BLaER1 (cell line): ENCODE measurements around the gene STYXL1.
"Not testable (repeated sequence)": the region's sequence is repeated elsewhere in the genome, so short reads cannot be mapped to it uniquely, and the experiment has no call there.

Source experiments
- H3K27ac ChIP-seq: shearing (Covaris generic); formaldehyde crosslinking; 2 replicates; pipeline ENCODE4 v1.8.1; 2022
- H3K27me3 ChIP-seq: shearing (Covaris generic); formaldehyde crosslinking; 2 replicates; pipeline ENCODE4 v1.8.1; 2022
- H3K36me3 ChIP-seq: shearing (Covaris generic); formaldehyde crosslinking; 2 replicates; pipeline ENCODE4 v1.8.1; 2022
- H3K4me1 ChIP-seq: shearing (Covaris generic); formaldehyde crosslinking; 2 replicates; pipeline ENCODE4 v1.8.1; 2022
- H3K4me2 ChIP-seq: shearing (Covaris generic); formaldehyde crosslinking; 2 replicates; pipeline ENCODE4 v1.8.1; 2022
- H3K4me3 ChIP-seq: shearing (Covaris generic); formaldehyde crosslinking; 2 replicates; pipeline ENCODE4 v1.8.1; 2022
- H3K9ac ChIP-seq: shearing (Covaris generic); formaldehyde crosslinking; 2 replicates; pipeline ENCODE4 v1.8.1; 2022
- H3K9me3 ChIP-seq: shearing (Covaris generic); formaldehyde crosslinking; 2 replicates; pipeline ENCODE4 v1.8.1; 2022
- H4K20me1 ChIP-seq: shearing (Covaris generic); formaldehyde crosslinking; 2 replicates; pipeline ENCODE4 v1.8.1; 2022
- Cebpa-rat ChIP-seq: shearing (Covaris generic); IDR thresholded peaks from 2 replicates; pipeline ENCODE4 v1.8.1; 2022

The STYXL1 gene

DNA sequence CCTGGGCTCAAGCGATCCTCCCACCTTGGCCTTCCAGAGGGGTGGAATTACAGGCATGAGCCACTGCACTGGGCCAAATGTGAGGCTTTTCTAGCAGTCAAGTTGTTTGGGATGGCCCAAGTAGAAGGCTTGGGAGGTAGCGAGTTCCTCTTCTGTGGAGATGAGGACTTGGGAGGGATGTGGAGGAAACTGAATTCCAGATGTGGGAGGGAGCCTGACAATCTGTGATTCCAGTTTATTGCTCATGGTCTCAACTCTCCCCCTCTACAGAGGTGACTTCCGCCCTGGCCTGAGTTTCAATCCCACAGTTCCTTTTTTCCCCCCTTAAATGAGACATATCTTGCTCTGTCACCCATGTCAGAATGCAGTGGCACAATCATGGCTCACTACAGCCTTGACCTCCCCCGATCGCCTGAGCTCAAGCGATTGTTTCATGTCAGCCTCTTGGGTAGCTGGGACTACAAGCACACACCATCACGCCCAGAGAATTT is 3.4 kb downstream of the STYXL1 start:
- no peaks in the 10 kb centered on the region for H3K27me3 ChIP-seq
- no peak overlapping the region for H3K27ac ChIP-seq
- peaks cover 56% of the 10 kb centered on the region for H4K20me1 ChIP-seq
- TF ChIP-seq Cebpa-rat, result no peak
- no peak overlapping the region for H3K4me2 ChIP-seq
- H3K4me3 ChIP-seq, result no peak overlapping the region
- peaks cover 28% of the 10 kb centered on the region for H3K4me1 ChIP-seq
- no peaks in the 10 kb centered on the region for H3K9me3 ChIP-seq
- peaks cover 41% of the 10 kb centered on the region for H3K36me3 ChIP-seq
- no peak overlapping the region for H3K9ac ChIP-seq

- Histone ChIP-seq H4K20me1 (peaks cover 44% of the 10 kb centered on the region), H3K36me3 (peaks cover 34% of the 10 kb centered on the region), H3K27ac (no peak overlapping the region), H3K9ac (no peak overlapping the region), H3K9me3 (no peaks in the 10 kb centered on the region), H3K4me3 (no peak overlapping the region), H3K4me2 (no peak overlapping the region), H3K4me1 (0 out of 2 replicates have a peak, but pooled peaks cover 4% of the 10 kb centered on the region), H3K27me3 (no peaks in the 10 kb centered on the region)
- no peak for TF ChIP-seq Cebpa-rat
Observed at GRCh38 chr7:76040126-76040525, 7.7 kb downstream of the STYXL1 start.

DNA sequence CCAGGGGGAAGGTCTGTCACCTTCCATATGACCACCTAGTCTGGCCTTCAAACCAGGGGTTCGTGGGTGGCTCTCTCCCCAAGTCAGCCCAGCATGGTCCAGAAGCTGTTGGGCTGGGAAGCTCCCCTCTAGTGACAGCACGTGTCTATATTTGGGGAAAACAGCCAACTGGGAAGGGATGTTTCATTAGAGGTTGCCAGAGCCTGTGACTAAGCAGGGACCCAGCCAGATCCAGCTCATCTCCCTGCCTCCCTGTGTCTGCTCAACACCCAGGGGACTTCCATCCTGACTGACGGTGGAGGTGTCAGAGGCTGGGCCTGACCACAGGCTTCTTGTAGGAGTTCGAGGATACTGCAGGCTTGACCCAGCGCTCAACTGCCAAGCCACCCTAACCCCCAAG is 10.5 kb downstream of the STYXL1 start:
- Histone ChIP-seq H3K27ac (no peak overlapping the region), H3K4me2 (no peak overlapping the region), H3K36me3 (peaks cover 16% of the 10 kb centered on the region), H3K4me3 (no peak overlapping the region), H3K27me3 (no peaks in the 10 kb centered on the region), H3K9ac (no peak overlapping the region), H3K9me3 (no peaks in the 10 kb centered on the region), H4K20me1 (peaks cover 38% of the 10 kb centered on the region), H3K4me1 (no peaks in the 10 kb centered on the region)
- no peak for TF ChIP-seq Cebpa-rat

GRCh38 chr7:76031964-76032363 is 15.8 kb downstream of the STYXL1 start:
- H4K20me1 ChIP-seq, result peaks cover 22% of the 10 kb centered on the region; the same call in 1 of the 2 replicates
- H3K36me3 ChIP-seq, result peaks cover 38% of the 10 kb centered on the region
- no peak overlapping the region for H3K4me3 ChIP-seq
- no peaks in the 10 kb centered on the region for H3K27me3 ChIP-seq
- H3K9ac ChIP-seq, result no peak overlapping the region
- H3K4me1 ChIP-seq, result peaks cover 13% of the 10 kb centered on the region
- no peak overlapping the region for H3K4me2 ChIP-seq
- TF ChIP-seq Cebpa-rat, result no peak
- no peaks in the 10 kb centered on the region for H3K9me3 ChIP-seq
- no peak overlapping the region for H3K27ac ChIP-seq

- H3K4me2 ChIP-seq, H3K4me3 ChIP-seq, H3K9ac ChIP-seq, H3K9me3 ChIP-seq, H3K27ac ChIP-seq, H3K27me3 ChIP-seq: not testable (repeated sequence)
- Histone ChIP-seq H4K20me1 (peaks cover 22% of the 10 kb centered on the region; the same call in 1 of the 2 replicates), H3K4me1 (peaks cover 13% of the 10 kb centered on the region), H3K36me3 (peaks cover 57% of the 10 kb centered on the region)
Observed at GRCh38 chr7:76029682-76030081, 18.1 kb downstream of the STYXL1 start.

- no peaks in the 10 kb centered on the region for H3K9me3 ChIP-seq
- peak overlapping the region; percentile 9; the same call in 1 of the 2 replicates for H3K27ac ChIP-seq
- peaks cover 22% of the 10 kb centered on the region for H3K4me1 ChIP-seq
- H4K20me1 ChIP-seq, result 0 out of 2 replicates have a peak, but pooled peaks cover 6% of the 10 kb centered on the region
- no peak overlapping the region for H3K4me3 ChIP-seq
- H3K36me3 ChIP-seq, result peaks cover 92% of the 10 kb centered on the region
- no peaks in the 10 kb centered on the region for H3K27me3 ChIP-seq
- no peak overlapping the region for H3K9ac ChIP-seq
- H3K4me2 ChIP-seq, result peak overlapping the region; percentile 49
- TF ChIP-seq Cebpa-rat, result no peak
Observed at GRCh38 chr7:76023002-76023401, 24.8 kb downstream of the STYXL1 start.

GRCh38 chr7:76022026-76022780 is 25.6 kb downstream of the STYXL1 start:
- peaks cover 22% of the 10 kb centered on the region for H3K4me1 ChIP-seq
- no peaks in the 10 kb centered on the region for H3K27me3 ChIP-seq
- peak overlapping the region; percentile 9; the same call in 1 of the 2 replicates for H3K27ac ChIP-seq
- H3K4me3 ChIP-seq, result no peak overlapping the region
- peaks cover 91% of the 10 kb centered on the region for H3K36me3 ChIP-seq
- H3K4me2 ChIP-seq, result peak overlapping the region; percentile 49; the same call in 1 of the 2 replicates
- no peak for TF ChIP-seq Cebpa-rat
- H4K20me1 ChIP-seq, result 0 out of 2 replicates have a peak, but pooled peaks cover 6% of the 10 kb centered on the region
- H3K9me3 ChIP-seq, result no peaks in the 10 kb centered on the region
- H3K9ac ChIP-seq, result no peak overlapping the region

- Histone ChIP-seq H3K4me3 (no peak overlapping the region), H3K9ac (no peak overlapping the region), H3K9me3 (peaks cover 7% of the 10 kb centered on the region; the same call in 1 of the 2 replicates), H3K4me1 (peaks cover 22% of the 10 kb centered on the region), H4K20me1 (peaks cover 7% of the 10 kb centered on the region; the same call in 1 of the 2 replicates), H3K27me3 (no peaks in the 10 kb centered on the region), H3K27ac (no peak overlapping the region), H3K36me3 (peaks cover 82% of the 10 kb centered on the region), H3K4me2 (peak overlapping the region; percentile 44)
- no peak for TF ChIP-seq Cebpa-rat
Observed at GRCh38 chr7:76020031-76020714, 27.6 kb downstream of the STYXL1 start.

DNA sequence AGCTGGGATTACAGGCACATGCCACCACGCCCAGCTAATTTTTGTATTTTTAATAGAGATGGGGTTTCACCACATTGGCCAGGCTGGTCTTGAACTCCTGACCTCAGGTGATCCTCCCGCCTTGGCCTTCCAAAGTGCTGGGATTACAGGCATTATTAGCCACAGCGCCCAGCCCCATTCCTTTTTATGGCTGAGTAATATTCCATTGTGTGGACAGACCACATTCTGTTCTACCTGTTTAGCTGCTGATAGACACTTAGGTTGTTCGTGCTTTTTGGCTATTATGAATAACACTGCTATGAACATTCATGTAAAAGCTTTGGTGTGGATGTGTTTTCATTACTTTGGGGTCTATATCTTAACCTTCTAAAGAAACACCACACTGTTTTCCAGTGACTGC is 29.3 kb downstream of the STYXL1 start:
- peaks cover 84% of the 10 kb centered on the region for H3K36me3 ChIP-seq
- peaks cover 22% of the 10 kb centered on the region for H3K4me1 ChIP-seq

More for the DNA sequence above, 29.3 kb downstream of the STYXL1 start:
- H3K4me2 ChIP-seq, H3K4me3 ChIP-seq, H3K9me3 ChIP-seq, H3K27me3 ChIP-seq, H3K27ac ChIP-seq, H3K9ac ChIP-seq: not testable (repeated sequence)
- H4K20me1 ChIP-seq, result peaks cover 16% of the 10 kb centered on the region; the same call in 1 of the 2 replicates
